Neural cell (in vitro differentiated cells): ENCODE measurements around the gene SLC39A2. TPM values are rescaled to one million over a fixed set of nuclear protein-coding genes. Genes with fewer than 3 reads are reported as not detected.

Experiments used
- H2AFZ ChIP-seq: fragments of 200-600, 300-800 bp; sonication (generic), shearing (Covaris generic); 2 replicates; pipeline ENCODE4 v1.6.0; 2014; ENCODE audit warnings: low read depth, mild to moderate bottlenecking, antibody characterized with exemption, low read length, moderate library complexity
- H3F3A ChIP-seq: fragments of 200-600 bp; shearing (Covaris generic); 2 replicates; pipeline ENCODE4 v1.6.1; 2016; ENCODE audit warnings: mild to moderate bottlenecking, moderate library complexity, mixed read lengths, antibody characterized with exemption, low read length; ENCODE audit not compliant: insufficient read depth, poor library complexity, severe bottlenecking
- H3K27ac ChIP-seq: fragments of 200-600, 300-800 bp; sonication (generic), shearing (Covaris generic); 2 replicates; pipeline ENCODE4 v1.5.1; 2014; ENCODE audit warnings: mild to moderate bottlenecking, low read length, moderate library complexity
- H3K27me3 ChIP-seq: fragments of 300-800, 200-600 bp; sonication (generic), shearing (Covaris generic); 2 replicates; pipeline ENCODE4 v1.6.0; 2014; ENCODE audit warnings: mild to moderate bottlenecking, low read depth, low read length, moderate library complexity; ENCODE audit not compliant: insufficient read depth
- H3K36me3 ChIP-seq: fragments of 300-800, 200-600 bp; sonication (generic), shearing (Covaris generic); 2 replicates; pipeline ENCODE4 v1.5.1; 2014; ENCODE audit warnings: mild to moderate bottlenecking, antibody characterized with exemption, low read length, moderate library complexity; ENCODE audit not compliant: insufficient read depth
- H3K4me2 ChIP-seq: fragments of 300-800, 200-600 bp; sonication (generic), shearing (Covaris generic); 2 replicates; pipeline ENCODE4 v1.6.0; 2014; ENCODE audit warnings: mild to moderate bottlenecking, low read length
- H3K4me3 ChIP-seq: fragments of 300-800, 200-600 bp; sonication (generic), shearing (Covaris generic); 2 replicates; pipeline ENCODE4 v1.5.1; 2014; ENCODE audit warnings: mild to moderate bottlenecking, low read length, moderate library complexity
- H3K79me2 ChIP-seq: fragments of 200-600 bp; shearing (Covaris generic); replicated peaks from 2 replicates; pipeline ENCODE4 v1.6.0; 2014; ENCODE audit warnings: mild to moderate bottlenecking, low read length, moderate library complexity; ENCODE audit not compliant: insufficient read depth
- H3K9ac ChIP-seq: fragments of 300-800, 200-600 bp; sonication (generic), shearing (Covaris generic); 2 replicates; pipeline ENCODE4 v1.6.1; 2016; ENCODE audit warnings: mild to moderate bottlenecking, low read length, mixed read lengths
- H3K9me2 ChIP-seq: fragments of 200-600 bp; shearing (Covaris generic); 2 replicates; pipeline ENCODE4 v1.6.1; 2016; ENCODE audit warnings: mild to moderate bottlenecking, low read length, mixed read lengths; ENCODE audit not compliant: insufficient read depth
- H3K9me3 ChIP-seq: fragments of 200-600, 300-800 bp; sonication (generic), shearing (Covaris generic); 2 replicates; pipeline ENCODE4 v1.6.1; 2016; ENCODE audit warnings: mild to moderate bottlenecking, mixed run types, low read length, moderate library complexity, mixed read lengths
- H4K20me1 ChIP-seq: fragments of 200-600 bp; shearing (Covaris generic); 2 replicates; pipeline ENCODE4 v1.6.1; 2016; ENCODE audit warnings: mild to moderate bottlenecking, mixed run types; ENCODE audit not compliant: insufficient read depth
- EZH2 ChIP-seq: fragments of 200-600, 300-800 bp; shearing (Covaris generic), sonication (generic); IDR thresholded peaks from 2 replicates; pipeline ENCODE4 v1.6.1; 2014; ENCODE audit warnings: antibody characterized with exemption, low read length, borderline replicate concordance, mild to moderate bottlenecking; ENCODE audit not compliant: insufficient read depth, poor library complexity, severe bottlenecking
- POLR2AphosphoS5 ChIP-seq: IDR thresholded peaks from 2 replicates; pipeline ENCODE4 v1.6.1; 2012
- RAD21 ChIP-seq: fragments of 450-650 bp; conservative IDR thresholded peaks from 2 replicates; pipeline ENCODE4 v1.6.1; 2014; ENCODE audit warnings: antibody characterized with exemption, mild to moderate bottlenecking, moderate library complexity
- SMC3 ChIP-seq: fragments of 450-650 bp; conservative IDR thresholded peaks from 2 replicates; pipeline ENCODE4 v1.6.1; 2014; ENCODE audit warnings: antibody characterized with exemption, mild to moderate bottlenecking, moderate library complexity; ENCODE audit not compliant: poor library complexity
- polyA plus RNA-seq: library from polyadenylated mRNA; depleted of rRNA; stranded (reverse); fragments of >200 nt; gene quantifications from 2 replicates; pipeline ENCODE4 v1.2.3, GENCODE V29; 2014
- small RNA-seq, 3 experiments: library from RNA; depleted of rRNA; stranded (forward); fragments of <200 nt; gene quantifications; one replicate each; pipeline ENCODE3, GENCODE V24; 2012
- TF ChIP-seq, protein P1 (sequence below): IDR thresholded peaks from 2 replicates; pipeline ENCODE4 v1.6.1; 2012; ENCODE audit warnings: borderline replicate concordance

The SLC39A2 gene
- polyA plus RNA-seq, 1 donor from 2014 or later, result not detected

- Histone ChIP-seq H2AFZ (no peak overlapping the region), H3K9ac (no peak overlapping the region), H3K4me2 (no peak overlapping the region), H3K27me3 (no peaks in the 10 kb centered on the region), H3K27ac (no peak overlapping the region), H3K4me3 (no peak overlapping the region), H3K36me3 (no peaks in the 10 kb centered on the region), H3K9me2 (no peaks in the 10 kb centered on the region), H3F3A (no peaks in the 10 kb centered on the region), H4K20me1 (no peaks in the 10 kb centered on the region), H3K79me2 (no peaks in the 10 kb centered on the region), H3K9me3 (no peaks in the 10 kb centered on the region)
- TF ChIP-seq SMC3 (no peak), EZH2 (no peak), RAD21 (no peak), POLR2AphosphoS5 (no peak)
- TF ChIP-seq, protein P1, sequence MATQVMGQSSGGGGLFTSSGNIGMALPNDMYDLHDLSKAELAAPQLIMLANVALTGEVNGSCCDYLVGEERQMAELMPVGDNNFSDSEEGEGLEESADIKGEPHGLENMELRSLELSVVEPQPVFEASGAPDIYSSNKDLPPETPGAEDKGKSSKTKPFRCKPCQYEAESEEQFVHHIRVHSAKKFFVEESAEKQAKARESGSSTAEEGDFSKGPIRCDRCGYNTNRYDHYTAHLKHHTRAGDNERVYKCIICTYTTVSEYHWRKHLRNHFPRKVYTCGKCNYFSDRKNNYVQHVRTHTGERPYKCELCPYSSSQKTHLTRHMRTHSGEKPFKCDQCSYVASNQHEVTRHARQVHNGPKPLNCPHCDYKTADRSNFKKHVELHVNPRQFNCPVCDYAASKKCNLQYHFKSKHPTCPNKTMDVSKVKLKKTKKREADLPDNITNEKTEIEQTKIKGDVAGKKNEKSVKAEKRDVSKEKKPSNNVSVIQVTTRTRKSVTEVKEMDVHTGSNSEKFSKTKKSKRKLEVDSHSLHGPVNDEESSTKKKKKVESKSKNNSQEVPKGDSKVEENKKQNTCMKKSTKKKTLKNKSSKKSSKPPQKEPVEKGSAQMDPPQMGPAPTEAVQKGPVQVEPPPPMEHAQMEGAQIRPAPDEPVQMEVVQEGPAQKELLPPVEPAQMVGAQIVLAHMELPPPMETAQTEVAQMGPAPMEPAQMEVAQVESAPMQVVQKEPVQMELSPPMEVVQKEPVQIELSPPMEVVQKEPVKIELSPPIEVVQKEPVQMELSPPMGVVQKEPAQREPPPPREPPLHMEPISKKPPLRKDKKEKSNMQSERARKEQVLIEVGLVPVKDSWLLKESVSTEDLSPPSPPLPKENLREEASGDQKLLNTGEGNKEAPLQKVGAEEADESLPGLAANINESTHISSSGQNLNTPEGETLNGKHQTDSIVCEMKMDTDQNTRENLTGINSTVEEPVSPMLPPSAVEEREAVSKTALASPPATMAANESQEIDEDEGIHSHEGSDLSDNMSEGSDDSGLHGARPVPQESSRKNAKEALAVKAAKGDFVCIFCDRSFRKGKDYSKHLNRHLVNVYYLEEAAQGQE, result no peak
Observed at GRCh38 chr14:21050597-21050996, 51.5 kb downstream of the SLC39A2 start.

Small RNA genes lying within 50 kb of the gene (small RNA-seq; reads per million reads assigned to genes)
- gene RN7SL189P, result 0 reads per million in 3 experiments

Other genes with a start within 250 kb of the SLC39A2 start
- not detected in 2 replicates for gene EDDM3B, start 230.9 kb upstream of the SLC39A2 start, polyA plus RNA-seq
- not detected in 2 replicates for gene RNASE6, start 218.0 kb upstream of the SLC39A2 start, polyA plus RNA-seq
- gene RNASE1, start 196.4 kb upstream of the SLC39A2 start, polyA plus RNA-seq, result 0.64 TPM in 1 of 2 replicates, not detected in the other
- not detected in 2 replicates for gene RNASE3, start 107.9 kb upstream of the SLC39A2 start, polyA plus RNA-seq
- 0.68 TPM in 1 of 2 replicates, not detected in the other for gene RNASE2, start 43.8 kb upstream of the SLC39A2 start, polyA plus RNA-seq
- 231 and 281 TPM in 2 replicates for gene METTL17, start 9.3 kb upstream of the SLC39A2 start, polyA plus RNA-seq
- 30.8 and 43.3 TPM in 2 replicates for gene NDRG2, start 25.8 kb downstream of the SLC39A2 start, polyA plus RNA-seq
- not detected in 2 replicates for gene TPPP2, start 30.9 kb downstream of the SLC39A2 start, polyA plus RNA-seq
- not detected in 2 replicates for gene RNASE13, start 35.5 kb downstream of the SLC39A2 start, polyA plus RNA-seq
- not detected in 2 replicates for gene RNASE7, start 43.1 kb downstream of the SLC39A2 start, polyA plus RNA-seq
- gene RNASE8, start 58.5 kb downstream of the SLC39A2 start, polyA plus RNA-seq, result not detected in 2 replicates
- gene ARHGEF40, start 71.0 kb downstream of the SLC39A2 start, polyA plus RNA-seq, result 28.9 and 32.4 TPM in 2 replicates
- gene ZNF219, start 99.4 kb downstream of the SLC39A2 start, polyA plus RNA-seq, result 40.6 and 51.2 TPM in 2 replicates
- 0.26 TPM in 1 of 2 replicates, not detected in the other for gene TMEM253, start 101.8 kb downstream of the SLC39A2 start, polyA plus RNA-seq
- not detected in 2 replicates for gene OR5AU1, start 156.8 kb downstream of the SLC39A2 start, polyA plus RNA-seq